Bronchial epithelial cell (primary cell): ENCODE data around the gene PLCG2. TPM values are rescaled to one million over a fixed set of nuclear protein-coding genes. Genes with fewer than 3 reads are reported as not detected.

ENCODE experiments used
- DNase-seq: peaks from one replicate; pipeline ENCODE4 v3.0.0-alpha.2; 2010; ENCODE audit warnings: low read depth
- FAIRE-seq: peaks from 2 replicates; lab custom pipeline; 2011; peaks lifted over from hg19 to GRCh38; lab: Jason Lieb, UNC
- H3K27me3 ChIP-seq: 2 replicates; pipeline ENCODE4 v1.5.1; 2011; ENCODE audit warnings: low read length; ENCODE audit not compliant: control insufficient read depth, insufficient read depth
- H3K36me3 ChIP-seq: 2 replicates; pipeline ENCODE4 v1.5.1; 2011; ENCODE audit warnings: low read length; ENCODE audit not compliant: control insufficient read depth, insufficient read depth
- H3K4me3 ChIP-seq: 2 replicates; pipeline ENCODE4 v1.5.1; 2011; ENCODE audit warnings: mild to moderate bottlenecking, low read depth, low read length, control low read depth
- CTCF ChIP-seq: IDR thresholded peaks from 2 replicates; pipeline ENCODE4 v1.5.1; 2011; ENCODE audit warnings: mild to moderate bottlenecking, moderate library complexity, low read length, control low read depth, inconsistent platforms; ENCODE audit not compliant: insufficient read depth, severe bottlenecking
- total RNA-seq: library from RNA; depleted of rRNA; stranded (reverse); fragments of >200 nt; gene quantifications from 2 replicates; pipeline ENCODE4 v1.2.1, GENCODE V29; 2014

PLCG2 gene
- total RNA-seq, 1 donor from 2014 or later = 1.8 TPM

- H3K4me3 ChIP-seq = no peak overlapping the region
- H3K27me3 ChIP-seq = peaks cover 5% of the 10 kb centered on the region
- FAIRE-seq (no peak), DNase-seq (no peak)
- no peaks in the 10 kb centered on the region for H3K36me3 ChIP-seq
- no peak for TF ChIP-seq CTCF
Observed at GRCh38 chr16:81770008-81770407, 9.1 kb upstream of the PLCG2 start.

GRCh38 chr16:81774348-81774747 is 4.7 kb upstream of the PLCG2 start:
- no peaks in the 10 kb centered on the region for H3K36me3 ChIP-seq
- DNase-seq (no peak), FAIRE-seq (no peak)
- TF ChIP-seq CTCF = no peak
- H3K4me3 ChIP-seq = no peak overlapping the region
- H3K27me3 ChIP-seq = peaks cover 9% of the 10 kb centered on the region

- DNase-seq = no peak
- no peak for TF ChIP-seq CTCF
- no peak for FAIRE-seq
- Histone ChIP-seq H3K4me3 (no peak overlapping the region), H3K27me3 (peaks cover 18% of the 10 kb centered on the region), H3K36me3 (no peaks in the 10 kb centered on the region)
Observed at GRCh38 chr16:81775570-81775969, 3.5 kb upstream of the PLCG2 start.

GRCh38 chr16:81778231-81778630 is 860 bp upstream of the PLCG2 start:
- Histone ChIP-seq H3K27me3 (peaks cover 21% of the 10 kb centered on the region), H3K4me3 (no peak overlapping the region), H3K36me3 (no peaks in the 10 kb centered on the region)
- no peak for TF ChIP-seq CTCF
- FAIRE-seq = no peak
- no peak for DNase-seq

- DNase-seq = no peak
- Histone ChIP-seq H3K4me3 (peak overlapping the region; percentile 45), H3K27me3 (peaks cover 22% of the 10 kb centered on the region), H3K36me3 (no peaks in the 10 kb centered on the region)
- FAIRE-seq = no peak
- no peak for TF ChIP-seq CTCF
Observed at GRCh38 chr16:81779536-81780320, 637 bp downstream of the PLCG2 start.

- TF ChIP-seq CTCF = no peak
- Histone ChIP-seq H3K36me3 (no peaks in the 10 kb centered on the region), H3K27me3 (peaks cover 22% of the 10 kb centered on the region), H3K4me3 (no peak overlapping the region)
- no peak for FAIRE-seq
- DNase-seq = no peak
Observed at GRCh38 chr16:81780350-81780749, 1.3 kb downstream of the PLCG2 start.
